OCI-LY1 (cell line): Measurements from ENCODE around the gene PARVA.

ENCODE experiments used
- CTCF ChIP-seq: fragments of 200-600 bp; sonication (generic), shearing (Covaris generic); IDR thresholded peaks from 2 replicates; pipeline ENCODE4 v1.5.1; 2017; ENCODE audit warnings: mild to moderate bottlenecking, antibody characterized with exemption, low read length, moderate library complexity, mixed read lengths
- EZH2 ChIP-seq: fragments of 200-600 bp; sonication (generic), shearing (Covaris generic); IDR thresholded peaks from 2 replicates; pipeline ENCODE4 v1.8.0; 2017; ENCODE audit warnings: borderline replicate concordance, mixed run types, mild to moderate bottlenecking, antibody characterized with exemption, low read length, moderate library complexity, mixed read lengths

DNA sequence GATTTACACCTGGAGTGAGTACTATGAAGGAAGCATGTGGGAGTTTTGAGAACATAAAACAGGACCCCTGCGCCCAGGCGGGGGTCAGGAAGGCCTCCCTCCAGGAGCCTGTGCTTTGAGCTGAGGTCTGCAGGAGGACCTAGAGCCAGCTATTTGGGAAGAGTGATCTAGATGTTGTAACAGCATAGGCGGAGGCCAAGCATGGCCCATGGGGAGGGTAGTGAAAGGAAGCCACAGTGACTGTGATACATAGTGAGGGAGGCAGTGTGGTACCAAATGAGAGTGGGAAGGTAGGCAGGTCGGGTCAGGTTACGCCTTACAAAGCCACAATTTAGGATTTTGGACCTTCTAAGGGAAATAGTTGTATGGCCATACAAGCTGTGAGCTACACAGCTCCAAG, 147.5 kb downstream of the PARVA start:
- TF ChIP-seq CTCF (no peak), EZH2 (no peak)
